ENCODE data around the gene RXRA. TPM values are rescaled to one million over a fixed set of nuclear protein-coding genes. Genes with fewer than 3 reads are reported as not detected.

RXRA gene
- total and polyA plus RNA-seq, 2 of the 13 experiments (the other 11 are each of a cell fraction or from before 2014, with no cell fraction given): 18.9 to 29.2 TPM

DNA sequence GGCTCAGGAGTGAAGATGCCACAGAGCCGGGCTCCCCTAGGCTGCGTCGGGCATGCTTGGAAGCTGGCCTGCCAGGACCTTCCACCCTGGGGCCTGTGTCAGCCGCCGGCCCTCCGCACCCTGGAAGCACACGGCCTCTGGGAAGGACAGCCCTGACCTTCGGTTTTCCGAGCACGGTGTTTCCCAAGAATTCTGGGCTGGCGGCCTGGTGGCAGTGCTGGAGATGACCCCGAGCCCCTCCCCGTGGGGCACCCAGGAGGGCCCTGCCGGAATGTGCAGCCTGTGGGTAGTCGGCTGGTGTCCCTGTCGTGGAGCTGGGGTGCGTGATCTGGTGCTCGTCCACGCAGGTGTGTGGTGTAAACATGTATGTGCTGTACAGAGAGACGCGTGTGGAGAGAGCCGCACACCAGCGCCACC is 113.1 kb downstream of the RXRA start (continued):
- TF ChIP-seq TFDP1 (CRISPR knock-in tag; IDR thresholded peaks at IDR 0.05; ENCODE audit: borderline replicate concordance): peak; percentile 26; the same call in 1 of the 2 replicates
- TF ChIP-seq MED13 (CRISPR knock-in tag; IDR thresholded peaks at IDR 0.05): no peak
- no peak for TF ChIP-seq RFX3 (CRISPR knock-in tag; IDR thresholded peaks at IDR 0.05)
- no peak for TF ChIP-seq ZBTB25 (CRISPR knock-in tag; IDR thresholded peaks at IDR 0.05)
- TF ChIP-seq CBFB (CRISPR knock-in tag; IDR thresholded peaks at IDR 0.05): no peak
- TF ChIP-seq KLF9 (CRISPR knock-in tag; IDR thresholded peaks at IDR 0.05; ENCODE audit: low read depth): no peak
- no peak for TF ChIP-seq NFYB (CRISPR knock-in tag; IDR thresholded peaks at IDR 0.05)
- TF ChIP-seq ZNF772 (CRISPR knock-in tag; IDR thresholded peaks at IDR 0.05): 0 out of 2 replicates have a peak, but pooled peaks have one; percentile 67
- 0 out of 2 replicates have a peak, but pooled peaks have one; percentile 33 for TF ChIP-seq PHF8 (CRISPR knock-in tag; IDR thresholded peaks at IDR 0.05)
- TF ChIP-seq CENPBD1 (CRISPR knock-in tag; IDR thresholded peaks at IDR 0.05; ENCODE audit: borderline replicate concordance, low read depth): no peak
- TF ChIP-seq NR0B2 (CRISPR knock-in tag; IDR thresholded peaks at IDR 0.05): no peak
- TF ChIP-seq HHEX (CRISPR knock-in tag; IDR thresholded peaks at IDR 0.05): no peak
- TF ChIP-seq PRDM15 (CRISPR knock-in tag; IDR thresholded peaks at IDR 0.05): no peak
- TF ChIP-seq, protein P1, sequence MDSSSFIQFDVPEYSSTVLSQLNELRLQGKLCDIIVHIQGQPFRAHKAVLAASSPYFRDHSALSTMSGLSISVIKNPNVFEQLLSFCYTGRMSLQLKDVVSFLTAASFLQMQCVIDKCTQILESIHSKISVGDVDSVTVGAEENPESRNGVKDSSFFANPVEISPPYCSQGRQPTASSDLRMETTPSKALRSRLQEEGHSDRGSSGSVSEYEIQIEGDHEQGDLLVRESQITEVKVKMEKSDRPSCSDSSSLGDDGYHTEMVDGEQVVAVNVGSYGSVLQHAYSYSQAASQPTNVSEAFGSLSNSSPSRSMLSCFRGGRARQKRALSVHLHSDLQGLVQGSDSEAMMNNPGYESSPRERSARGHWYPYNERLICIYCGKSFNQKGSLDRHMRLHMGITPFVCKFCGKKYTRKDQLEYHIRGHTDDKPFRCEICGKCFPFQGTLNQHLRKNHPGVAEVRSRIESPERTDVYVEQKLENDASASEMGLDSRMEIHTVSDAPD (CRISPR knock-in tag; IDR thresholded peaks at IDR 0.05): no peak
- no peak for TF ChIP-seq ZNF816 (CRISPR knock-in tag; IDR thresholded peaks at IDR 0.05; ENCODE audit: borderline replicate concordance)
- TF ChIP-seq ZNF572 (CRISPR knock-in tag; IDR thresholded peaks at IDR 0.05): peak; percentile 63; the same call in 1 of the 2 replicates
- peak; percentile 55; the same call in 1 of the 2 replicates for TF ChIP-seq ZNF747 (CRISPR knock-in tag; IDR thresholded peaks at IDR 0.05; ENCODE audit: borderline replicate concordance)
- no peak for TF ChIP-seq DRAP1 (CRISPR knock-in tag; IDR thresholded peaks at IDR 0.05)
- no peak for TF ChIP-seq MLXIP (CRISPR knock-in tag; IDR thresholded peaks at IDR 0.05; ENCODE audit: borderline replicate concordance)
